GM13977 (cell line): ENCODE results near the gene ZNF286A.
A peak's percentile ranks its signal among the peaks of the same experiment; 100 is the strongest.
"Not testable (repeated sequence)": the region's sequence is repeated elsewhere in the genome, so short reads cannot be mapped to it uniquely, and the experiment has no call there.

Source experiments
- DNase-seq: peaks from one replicate; pipeline ENCODE4 v3.0.0; 2012; ENCODE audit warnings: low spot score
- CTCF ChIP-seq: IDR thresholded peaks from 2 replicates; pipeline ENCODE4 v1.5.1; 2012; ENCODE audit warnings: mild to moderate bottlenecking, control low read depth; ENCODE audit not compliant: insufficient read depth; ENCODE audit errors: extremely low read depth, missing control alignments
- in situ Hi-C: fragments of 300-500 bp; cut with MboI; formaldehyde crosslinking; loops from one replicate; pipeline ENCODE4 v1.12.0; 2022; ENCODE audit warnings: low sequenced_read_pairs, low pct_unique_long_range_greater_than_20kb, mixed read lengths, inconsistent platforms; ENCODE audit not compliant: unreplicated experiment

The ZNF286A gene

DNA sequence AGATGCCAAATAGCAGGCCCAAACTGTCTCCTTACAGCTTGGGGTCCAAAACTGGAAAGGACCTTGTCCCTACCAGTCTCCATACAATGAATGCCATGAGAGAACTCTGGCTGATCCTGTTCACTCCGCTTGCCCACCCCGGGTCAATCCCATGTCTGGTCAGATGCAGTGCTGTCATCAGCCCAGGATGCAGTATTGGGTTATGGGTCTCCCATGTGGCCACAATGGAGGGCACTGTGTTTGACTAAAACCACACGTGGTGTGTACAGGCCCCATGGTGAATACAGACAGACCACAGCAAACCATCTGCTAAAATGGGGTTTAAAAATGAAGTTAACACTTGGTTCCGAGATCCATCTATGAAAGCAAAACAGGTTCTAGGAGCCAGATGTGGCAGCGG, 35.9 kb upstream of the ZNF286A start:
- in situ Hi-C loops, result no loop called here
- no peak for DNase-seq
- no peak for TF ChIP-seq CTCF

DNA sequence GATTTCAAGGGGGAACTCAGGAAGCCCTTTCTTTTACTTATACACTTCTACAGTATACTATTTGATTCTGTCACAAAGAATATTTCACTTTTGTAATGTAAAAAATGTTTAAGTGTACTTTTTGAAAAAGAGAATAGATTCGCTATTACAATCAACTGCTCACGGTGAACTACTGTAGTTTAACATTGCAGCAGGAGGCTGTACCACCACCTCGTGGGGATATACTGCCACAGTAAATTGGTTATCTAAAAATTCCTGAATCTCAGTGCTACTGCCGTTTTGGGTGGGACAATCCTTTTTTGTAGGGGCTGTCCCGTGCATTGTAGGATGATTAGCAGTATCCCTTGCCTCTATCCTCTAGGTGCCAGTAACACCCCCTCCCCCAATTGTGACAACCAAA, 30.0 kb upstream of the ZNF286A start:
- DNase-seq, in situ Hi-C loops: not testable (repeated sequence)

DNA sequence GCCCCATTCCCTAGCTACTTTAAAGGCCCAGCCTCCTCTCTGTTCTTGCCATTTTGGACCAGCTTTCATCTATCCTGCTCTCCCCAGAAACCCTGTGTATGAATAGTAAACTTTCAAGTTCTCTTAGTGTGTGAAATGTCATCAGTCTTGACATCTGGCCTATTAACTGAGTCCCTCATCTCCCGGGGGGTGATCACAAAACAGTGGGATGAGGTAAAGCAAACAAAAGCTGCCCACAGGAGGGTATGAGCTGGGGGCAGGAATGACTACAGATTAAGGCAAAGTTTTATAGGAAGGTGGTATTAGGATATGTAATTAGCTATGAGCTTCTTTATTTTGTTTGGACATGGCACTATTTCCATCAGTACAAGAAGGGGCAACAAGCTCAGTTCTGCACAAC, 24.9 kb upstream of the ZNF286A start:
- in situ Hi-C loops, DNase-seq: not testable (repeated sequence)

DNA sequence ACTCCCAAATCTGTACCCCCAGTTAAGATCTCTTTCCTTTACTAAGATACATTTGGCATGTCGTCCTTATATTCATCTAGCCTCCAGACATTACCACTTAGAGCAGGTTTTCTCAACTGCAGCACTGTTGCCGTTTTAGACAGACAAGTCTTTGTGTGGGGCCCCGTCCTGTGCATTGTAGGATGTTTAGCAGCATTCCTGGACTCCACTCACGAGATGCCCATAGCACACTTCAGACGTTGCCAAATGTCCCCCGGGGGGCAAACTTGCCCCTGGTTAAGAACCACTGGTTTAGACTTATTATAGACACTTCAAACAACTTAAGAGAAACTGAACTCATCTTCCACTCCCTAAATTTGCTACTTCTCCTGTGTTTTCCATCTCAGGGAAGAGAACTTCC, 23.6 kb upstream of the ZNF286A start:
- in situ Hi-C loops, DNase-seq: not testable (repeated sequence)

GRCh38 chr17:15683135-15683534, 16.4 kb upstream of the ZNF286A start:
- in situ Hi-C loops, DNase-seq: not testable (repeated sequence)

DNA sequence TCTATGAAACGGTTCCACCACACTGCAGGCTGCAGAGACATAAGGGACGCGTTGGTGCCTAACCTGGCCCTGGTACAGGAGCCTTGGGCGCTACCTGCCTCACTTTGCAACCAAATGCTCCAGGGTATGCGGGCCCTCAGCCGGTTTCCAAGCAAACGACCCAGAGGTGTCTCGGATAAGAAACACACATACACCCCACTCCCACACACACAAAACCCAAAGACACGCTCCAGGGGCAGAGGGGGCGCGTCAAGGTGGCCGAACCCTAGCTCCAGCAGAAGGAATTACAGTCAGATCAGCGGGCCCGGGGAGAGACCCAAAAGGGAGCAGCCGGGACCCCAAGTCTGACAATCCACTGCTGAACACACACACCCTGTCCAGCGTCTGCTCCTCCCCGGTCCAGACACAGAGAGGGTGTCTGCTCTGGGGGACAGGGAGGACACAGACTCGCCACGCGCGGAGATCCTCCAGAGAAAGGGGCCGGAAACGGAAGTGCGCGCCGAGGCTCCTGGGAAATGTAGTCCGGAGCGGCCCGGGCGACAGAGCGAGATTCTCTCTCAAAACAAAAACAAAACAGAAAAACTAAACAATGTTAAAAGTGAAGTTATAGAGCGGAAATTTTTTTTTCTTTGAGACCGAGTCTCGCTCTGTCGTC, 15.6 kb upstream of the ZNF286A start, which contains the start of gene TRIM16:
TSS of gene TRIM16 (minus strand) at position 488 of the 655 bp plus-strand sequence. CDS start 32,702 bp downstream, outside the sequence.
- peak; percentile 51 for DNase-seq
- in situ Hi-C loops, result not testable (repeated sequence)

DNA sequence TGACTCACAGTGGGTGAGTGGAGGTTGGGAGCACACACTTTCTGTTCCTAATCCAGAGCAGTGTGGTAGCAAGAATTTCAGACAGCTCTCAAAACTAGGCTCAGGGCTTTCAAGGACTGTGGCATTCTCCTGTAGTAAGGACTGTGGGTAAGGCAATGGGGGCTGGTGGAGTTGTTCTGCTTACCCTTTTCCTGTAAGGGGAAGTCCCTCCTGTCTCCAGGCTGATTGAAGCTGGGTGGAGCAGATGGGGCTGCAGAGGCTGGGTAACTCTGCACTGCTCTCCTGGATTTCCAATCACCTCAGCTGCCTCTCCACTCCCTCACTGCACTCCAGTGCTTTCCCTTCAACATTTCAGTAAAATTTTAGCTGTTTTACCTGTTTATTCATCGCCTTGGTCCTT, 12.1 kb upstream of the ZNF286A start:
- in situ Hi-C loops, DNase-seq: not testable (repeated sequence)

DNA sequence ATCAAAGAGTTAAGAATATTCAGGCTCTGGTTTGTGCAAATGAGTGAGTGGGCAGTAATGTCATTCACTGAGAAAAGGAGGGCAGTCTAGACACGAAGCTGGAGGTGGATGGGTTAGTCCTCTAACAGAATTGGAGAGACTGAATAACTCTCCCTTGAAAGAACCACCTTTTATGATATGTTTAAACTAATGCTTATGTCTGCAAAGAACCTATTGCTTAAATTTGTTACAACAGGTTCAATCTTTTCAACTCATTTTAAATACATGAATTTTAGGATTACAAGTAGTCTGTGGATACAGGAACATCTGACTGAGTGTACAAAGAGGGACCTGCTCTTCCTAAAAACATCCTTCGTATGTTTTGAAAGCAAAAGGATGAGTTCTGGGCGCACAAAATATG, 585 bp upstream of the ZNF286A start:
- in situ Hi-C loops, result not testable (repeated sequence)

DNA sequence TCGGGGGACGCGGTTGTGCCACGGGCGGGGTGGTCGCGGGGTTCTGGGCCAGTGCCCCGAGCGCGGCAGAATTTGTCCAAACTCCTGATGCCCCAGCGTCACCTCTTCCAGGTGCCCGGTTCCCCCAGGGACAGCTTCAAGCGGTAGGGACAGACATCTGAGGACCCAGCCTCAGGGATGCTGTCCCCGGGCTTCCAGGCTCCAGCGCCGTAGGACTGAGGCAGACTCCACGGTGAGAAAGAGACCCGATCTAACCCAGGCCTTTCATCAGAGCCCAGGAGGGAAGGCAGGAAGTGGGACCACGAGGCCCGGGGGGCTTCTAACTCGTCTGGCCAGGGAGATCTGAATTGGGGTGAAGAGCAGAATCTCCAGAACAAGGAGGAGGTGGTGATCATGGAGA, 385 bp downstream of the ZNF286A start:
- in situ Hi-C loops, DNase-seq: not testable (repeated sequence)

More for the DNA sequence above, 585 bp upstream of the ZNF286A start:
- DNase-seq, result not testable (repeated sequence)

- DNase-seq, in situ Hi-C loops: not testable (repeated sequence)
These were observed 4.7 kb downstream of the ZNF286A start for GRCh38 chr17:15704239-15704638.

GRCh38 chr17:15704813-15705212, 5.3 kb downstream of the ZNF286A start:
- DNase-seq, in situ Hi-C loops: not testable (repeated sequence)

GRCh38 chr17:15708879-15709278, 9.3 kb downstream of the ZNF286A start:
- DNase-seq, in situ Hi-C loops: not testable (repeated sequence)

- in situ Hi-C loops, DNase-seq: not testable (repeated sequence)
These were observed 17.3 kb downstream of the ZNF286A start for GRCh38 chr17:15716601-15717563.

- in situ Hi-C loops, DNase-seq: not testable (repeated sequence)
These were observed 31.0 kb downstream of the ZNF286A start for GRCh38 chr17:15730535-15730934.

DNA sequence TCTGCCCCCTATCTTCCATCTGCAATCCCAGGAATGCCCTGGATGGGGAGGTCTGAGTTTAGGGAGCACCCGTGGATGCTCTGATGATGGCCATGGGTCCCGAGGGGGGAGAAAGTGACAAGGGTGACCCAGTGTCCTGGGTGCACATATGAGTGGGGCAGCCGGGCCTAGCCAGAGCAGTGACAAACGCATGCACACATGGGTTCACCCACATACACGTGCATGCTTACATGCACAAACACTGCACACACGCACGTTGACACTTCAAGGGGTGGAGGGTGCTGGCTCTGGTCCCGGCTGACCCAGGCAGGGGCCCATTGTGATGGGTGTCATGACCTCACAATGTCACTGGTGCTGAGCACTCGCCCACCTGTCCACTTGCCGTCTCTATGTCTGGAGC, 32.3 kb downstream of the ZNF286A start, which contains the start of gene TBC1D26:
TSS of gene TBC1D26 (plus strand) at position 384 of the 400 bp plus-strand sequence. CDS start 3,066 bp downstream, outside the sequence.
- DNase-seq, in situ Hi-C loops: not testable (repeated sequence)

- DNase-seq, in situ Hi-C loops: not testable (repeated sequence)
These were observed 33.7 kb downstream of the ZNF286A start for GRCh38 chr17:15733174-15733789.
